ENCODE data around the gene SFMBT2.

Gene SFMBT2

DNA sequence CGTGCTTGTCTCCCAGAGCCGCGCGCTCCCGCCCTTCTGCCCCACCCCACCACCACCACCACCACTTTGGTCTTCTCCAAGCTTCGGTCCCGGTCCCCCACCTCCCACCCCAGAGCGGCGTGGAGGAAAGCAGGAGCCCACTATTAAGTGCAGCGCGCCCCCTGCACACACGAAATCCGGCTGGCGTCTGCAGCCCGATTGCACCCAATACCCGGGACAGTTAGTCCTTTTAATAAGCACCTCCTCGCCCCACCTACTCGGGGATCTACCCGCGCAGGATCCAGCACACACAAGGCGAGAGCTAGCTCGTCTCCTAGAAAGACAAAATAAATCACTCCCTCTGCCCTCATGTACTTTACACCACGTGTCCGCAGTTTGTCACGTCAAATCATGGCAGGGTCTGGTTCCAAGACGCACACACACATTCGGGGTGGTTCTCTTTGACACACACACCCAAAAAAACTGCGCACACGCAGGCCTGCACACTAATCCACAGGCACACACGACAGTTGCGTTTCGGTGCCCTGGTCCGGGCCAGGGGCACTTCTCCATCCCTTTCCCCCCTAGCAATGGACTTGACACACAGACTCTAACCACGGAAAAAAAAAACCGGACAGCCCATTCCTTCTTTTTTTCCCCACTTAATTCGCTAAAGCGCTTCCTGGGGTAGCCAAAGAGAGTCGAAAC lies 1.6 kb downstream of the SFMBT2 start:
- H3K4me3 ChIP-seq (ENCODE audit: low read length), result peak overlapping the region; percentile 88
- no peaks in the 10 kb centered on the region for H3K9me3 ChIP-seq (ENCODE audit: control insufficient read depth, low read depth, low read length)
- H3K9ac ChIP-seq (ENCODE audit: low read length), result no peak overlapping the region
- H3K27me3 ChIP-seq (ENCODE audit: control insufficient read depth, insufficient read depth, low read length), result peaks cover 79% of the 10 kb centered on the region
- no peaks in the 10 kb centered on the region for H3K36me3 ChIP-seq (ENCODE audit: control insufficient read depth, low read depth, low read length)
- H3K4me1 ChIP-seq (ENCODE audit: control insufficient read depth, low read depth, low read length), result peaks cover 21% of the 10 kb centered on the region
- H3K27ac ChIP-seq (ENCODE audit: low read length), result no peak overlapping the region

DNA sequence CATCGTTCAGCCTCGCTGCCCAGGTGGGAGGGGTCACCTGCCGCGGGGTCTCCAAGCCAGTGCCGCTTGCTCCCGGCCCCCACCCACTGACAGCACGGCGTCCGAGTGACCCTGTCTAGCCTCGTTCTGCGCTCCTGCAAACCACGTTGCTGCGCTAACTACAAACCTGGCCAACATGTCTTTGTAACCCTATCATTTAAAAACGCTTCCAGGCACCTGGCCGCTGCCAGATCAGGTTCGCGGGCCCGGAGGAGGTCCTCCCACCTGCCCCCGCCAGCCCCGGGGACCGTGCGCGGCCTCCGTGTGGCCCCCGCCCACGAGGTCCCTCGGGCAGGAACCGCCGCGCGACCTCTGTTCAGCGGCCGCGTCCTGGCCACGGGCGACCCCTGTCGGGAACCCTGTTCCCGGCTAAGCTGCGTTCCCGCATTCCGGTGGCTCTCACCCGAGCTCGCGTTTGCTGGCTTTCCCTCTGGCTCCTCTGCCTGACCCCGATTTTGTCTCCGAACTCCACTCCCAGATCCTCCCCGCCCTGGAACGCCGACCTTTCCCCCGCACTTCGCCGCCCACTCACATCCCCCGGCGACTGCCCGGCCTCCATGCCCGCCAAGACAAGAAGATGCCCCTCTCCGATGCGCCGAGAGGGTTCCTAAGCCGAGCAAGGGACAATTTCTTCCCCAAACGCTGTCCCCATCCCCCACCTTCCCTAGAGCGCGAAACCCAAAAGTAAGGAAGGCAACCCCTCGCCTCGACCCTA lies 2.4 kb downstream of the SFMBT2 start:
- Histone ChIP-seq H3K9me3 (ENCODE audit: control insufficient read depth, low read depth, low read length) (no peaks in the 10 kb centered on the region), H3K36me3 (ENCODE audit: control insufficient read depth, low read depth, low read length) (no peaks in the 10 kb centered on the region), H3K27me3 (ENCODE audit: control insufficient read depth, insufficient read depth, low read length) (peaks cover 72% of the 10 kb centered on the region), H3K4me3 (ENCODE audit: low read length) (peak overlapping the region; percentile 88), H3K4me1 (ENCODE audit: control insufficient read depth, low read depth, low read length) (peaks cover 18% of the 10 kb centered on the region), H3K9ac (ENCODE audit: low read length) (no peak overlapping the region), H3K27ac (ENCODE audit: low read length) (no peak overlapping the region)

DNA sequence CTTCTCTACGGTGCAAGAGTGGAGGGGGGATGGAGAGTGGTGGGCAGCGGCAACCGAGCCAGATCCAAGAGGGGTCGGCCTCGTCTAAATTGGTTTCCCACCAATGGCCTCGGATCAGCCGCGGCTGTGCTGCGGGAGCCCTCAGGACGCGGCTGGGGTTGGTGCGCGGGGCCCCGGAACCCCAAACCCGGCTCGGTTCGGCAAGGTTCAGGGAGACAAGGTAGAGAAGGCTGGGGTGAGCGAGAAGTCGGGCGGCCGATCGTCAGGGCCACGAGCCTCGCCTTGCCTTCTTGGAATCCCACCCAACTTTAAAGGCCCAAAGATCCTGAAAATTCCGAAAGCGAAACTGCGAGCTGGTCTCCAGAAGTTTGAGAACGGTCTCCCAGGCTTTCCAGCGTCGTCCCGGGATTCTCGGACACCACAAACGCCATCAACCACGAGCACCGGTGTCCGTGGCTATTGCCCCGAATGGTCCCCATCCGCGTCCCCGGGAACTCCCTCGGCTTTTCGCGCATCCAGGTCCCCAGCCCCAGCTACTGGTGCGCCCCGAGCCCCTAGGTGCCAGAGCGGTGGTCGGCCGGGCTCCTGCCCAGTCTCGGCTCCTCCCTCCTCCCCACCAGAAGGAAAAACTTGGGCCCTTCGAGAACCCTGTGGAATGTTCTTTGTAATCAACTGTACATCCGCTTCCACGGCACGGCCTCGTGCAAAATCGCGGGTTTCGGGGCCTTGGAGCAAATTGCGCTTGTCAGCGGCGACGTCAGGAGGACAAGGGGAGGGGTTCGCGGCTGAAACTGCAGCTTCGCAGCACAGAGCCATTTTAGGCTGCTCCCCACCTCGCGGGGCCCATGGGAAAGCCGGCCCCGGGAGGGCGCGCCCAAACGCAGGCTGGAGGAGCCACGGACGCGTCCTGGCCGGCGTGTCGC lies 3.2 kb downstream of the SFMBT2 start:
- Histone ChIP-seq H3K4me3 (ENCODE audit: low read length) (peak overlapping the region; percentile 88), H3K9me3 (ENCODE audit: control insufficient read depth, low read depth, low read length) (no peaks in the 10 kb centered on the region), H3K9ac (ENCODE audit: low read length) (peak overlapping the region; percentile 43), H3K4me1 (ENCODE audit: control insufficient read depth, low read depth, low read length) (peaks cover 16% of the 10 kb centered on the region), H3K36me3 (ENCODE audit: control insufficient read depth, low read depth, low read length) (no peaks in the 10 kb centered on the region), H3K27me3 (ENCODE audit: control insufficient read depth, insufficient read depth, low read length) (peaks cover 64% of the 10 kb centered on the region), H3K27ac (ENCODE audit: low read length) (no peak overlapping the region)

DNA sequence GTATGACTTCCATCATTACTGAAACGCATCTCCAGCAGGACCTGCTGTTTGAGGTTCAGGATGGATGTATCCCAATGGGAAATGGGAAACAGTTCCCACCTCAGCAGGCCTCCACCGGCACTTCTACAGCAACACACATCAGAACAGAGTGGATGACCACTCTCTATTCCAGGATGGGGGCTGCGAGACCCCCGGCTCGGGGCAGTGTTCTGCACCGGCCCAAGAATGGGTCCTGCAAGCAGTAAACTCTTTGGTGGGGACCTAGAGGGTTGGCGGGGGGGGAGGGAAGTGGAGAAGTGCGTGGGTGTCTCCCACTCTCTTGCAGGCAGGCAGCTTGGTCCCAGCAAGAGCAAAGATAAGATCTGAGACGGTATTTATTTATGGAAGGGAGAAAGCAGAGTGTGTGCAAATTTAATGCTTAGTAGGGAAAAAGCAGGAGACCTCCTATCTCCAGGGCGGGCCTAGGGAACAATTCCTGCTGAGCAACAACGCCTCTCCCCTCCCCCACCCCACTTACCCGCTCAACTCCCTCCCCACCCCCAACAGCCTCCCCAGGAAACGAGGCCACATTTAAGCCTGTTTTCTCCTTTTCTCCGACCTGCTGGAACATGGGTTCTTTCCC lies 4.0 kb downstream of the SFMBT2 start:
- H3K9ac ChIP-seq (ENCODE audit: low read length), result peak overlapping the region; percentile 43
- H3K36me3 ChIP-seq (ENCODE audit: control insufficient read depth, low read depth, low read length), result no peaks in the 10 kb centered on the region
- H3K27ac ChIP-seq (ENCODE audit: low read length), result no peak overlapping the region
- H3K9me3 ChIP-seq (ENCODE audit: control insufficient read depth, low read depth, low read length), result no peaks in the 10 kb centered on the region
- peak overlapping the region; percentile 88 for H3K4me3 ChIP-seq (ENCODE audit: low read length)
- peaks cover 16% of the 10 kb centered on the region for H3K4me1 ChIP-seq (ENCODE audit: control insufficient read depth, low read depth, low read length)
- H3K27me3 ChIP-seq (ENCODE audit: control insufficient read depth, insufficient read depth, low read length), result peaks cover 55% of the 10 kb centered on the region

DNA sequence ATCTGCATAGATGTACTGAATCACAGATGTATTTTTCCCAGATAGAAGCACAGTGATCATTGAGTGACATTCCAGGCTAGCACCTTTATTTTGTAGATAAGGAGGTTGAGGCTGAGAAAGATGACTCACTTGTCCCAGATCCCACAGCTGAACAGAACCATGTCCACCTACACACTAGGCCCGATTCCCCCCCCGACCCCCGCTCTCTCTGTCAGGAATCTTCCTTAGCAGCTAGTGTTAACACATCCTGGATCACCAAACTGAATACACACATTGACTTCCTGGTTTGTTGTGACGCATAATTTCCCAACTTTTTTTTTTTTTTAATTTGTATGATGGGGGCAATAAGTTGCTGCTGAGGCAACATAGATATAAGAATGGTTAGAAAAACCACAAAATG lies 5.2 kb downstream of the SFMBT2 start:
- no peak overlapping the region for H3K9ac ChIP-seq (ENCODE audit: low read length)
- H3K27me3 ChIP-seq (ENCODE audit: control insufficient read depth, insufficient read depth, low read length), result peaks cover 46% of the 10 kb centered on the region
- H3K36me3 ChIP-seq (ENCODE audit: control insufficient read depth, low read depth, low read length), result no peaks in the 10 kb centered on the region
- H3K9me3 ChIP-seq (ENCODE audit: control insufficient read depth, low read depth, low read length), result no peaks in the 10 kb centered on the region
- H3K4me1 ChIP-seq (ENCODE audit: control insufficient read depth, low read depth, low read length), result peaks cover 16% of the 10 kb centered on the region
- no peak overlapping the region for H3K4me3 ChIP-seq (ENCODE audit: low read length)
- no peak overlapping the region for H3K27ac ChIP-seq (ENCODE audit: low read length)

DNA sequence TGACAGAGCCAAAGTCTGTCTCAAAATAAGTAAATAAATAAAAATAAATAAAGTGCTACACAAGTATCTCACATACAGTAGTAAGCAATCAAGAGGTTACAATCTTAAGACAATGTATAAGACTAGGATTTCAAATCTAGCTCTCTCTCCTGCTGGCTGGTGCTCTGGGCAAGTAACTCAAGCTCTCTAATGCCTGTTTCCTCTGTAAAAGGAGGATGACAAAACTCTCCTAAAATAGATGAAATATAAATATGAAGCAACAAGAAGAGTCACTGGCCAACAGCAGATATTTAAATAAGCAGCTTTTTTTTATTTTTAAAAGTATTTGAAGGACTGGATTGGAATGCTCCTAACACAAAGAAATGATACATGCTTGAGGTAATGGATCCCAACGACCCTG lies 7.2 kb downstream of the SFMBT2 start:
- Histone ChIP-seq H3K27me3 (ENCODE audit: control insufficient read depth, insufficient read depth, low read length) (peaks cover 29% of the 10 kb centered on the region), H3K27ac (ENCODE audit: low read length) (no peak overlapping the region)

DNA sequence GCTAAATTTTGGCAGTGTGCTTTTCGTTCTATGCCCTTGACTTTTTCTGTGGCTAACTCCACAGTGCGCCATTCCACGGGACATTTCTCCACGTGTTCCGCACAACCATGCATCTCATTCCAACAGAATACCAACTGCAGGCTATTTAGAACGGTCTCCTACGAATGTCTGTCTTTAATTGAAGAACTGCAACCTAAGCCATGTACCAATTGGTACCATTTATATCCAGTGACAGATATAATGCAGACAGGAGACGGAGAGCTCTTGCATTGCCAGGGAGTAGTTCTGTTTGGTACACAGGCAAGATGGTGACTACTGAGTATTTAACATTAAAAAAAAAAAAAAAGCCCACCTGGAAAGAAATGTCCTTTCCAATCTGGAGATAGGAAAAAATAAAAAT lies 9.1 kb downstream of the SFMBT2 start:
- H3K9ac ChIP-seq (ENCODE audit: low read length), result no peak overlapping the region
- no peaks in the 10 kb centered on the region for H3K9me3 ChIP-seq (ENCODE audit: control insufficient read depth, low read depth, low read length)
- H3K27ac ChIP-seq (ENCODE audit: low read length), result no peak overlapping the region
- H3K36me3 ChIP-seq (ENCODE audit: control insufficient read depth, low read depth, low read length), result no peaks in the 10 kb centered on the region
- H3K4me1 ChIP-seq (ENCODE audit: control insufficient read depth, low read depth, low read length), result peaks cover 6% of the 10 kb centered on the region
- no peak overlapping the region for H3K4me3 ChIP-seq (ENCODE audit: low read length)
- peaks cover 11% of the 10 kb centered on the region for H3K27me3 ChIP-seq (ENCODE audit: control insufficient read depth, insufficient read depth, low read length)

More for the DNA sequence above, 7.2 kb downstream of the SFMBT2 start:
- peaks cover 11% of the 10 kb centered on the region for H3K4me1 ChIP-seq (ENCODE audit: control insufficient read depth, low read depth, low read length)
- H3K9ac ChIP-seq (ENCODE audit: low read length), result no peak overlapping the region
- H3K9me3 ChIP-seq (ENCODE audit: control insufficient read depth, low read depth, low read length), result no peaks in the 10 kb centered on the region
- no peaks in the 10 kb centered on the region for H3K36me3 ChIP-seq (ENCODE audit: control insufficient read depth, low read depth, low read length)
- H3K4me3 ChIP-seq (ENCODE audit: low read length), result no peak overlapping the region

DNA sequence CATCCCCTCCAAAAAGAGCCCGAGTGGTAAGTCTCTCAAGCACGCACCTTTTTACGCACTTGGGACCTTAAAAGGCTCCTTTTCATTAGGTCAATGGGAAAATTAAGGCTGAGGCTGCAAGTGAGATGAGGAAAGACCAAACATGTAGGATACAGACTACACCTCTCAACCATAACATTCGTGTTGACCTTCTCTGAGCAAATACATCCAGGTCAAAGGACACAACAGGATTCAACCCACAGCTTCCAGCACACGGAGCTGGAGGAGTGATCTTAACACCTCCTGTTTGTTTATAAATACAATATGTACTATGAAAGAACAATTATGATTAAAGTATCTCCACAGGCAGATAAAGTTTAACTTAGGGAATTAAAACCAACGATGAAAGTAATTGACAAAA lies 9.7 kb downstream of the SFMBT2 start:
- no peaks in the 10 kb centered on the region for H3K9me3 ChIP-seq (ENCODE audit: control insufficient read depth, low read depth, low read length)
- no peak overlapping the region for H3K27ac ChIP-seq (ENCODE audit: low read length)
- H3K9ac ChIP-seq (ENCODE audit: low read length), result no peak overlapping the region
- H3K4me3 ChIP-seq (ENCODE audit: low read length), result no peak overlapping the region
- H3K27me3 ChIP-seq (ENCODE audit: control insufficient read depth, insufficient read depth, low read length), result peaks cover 5% of the 10 kb centered on the region
- H3K36me3 ChIP-seq (ENCODE audit: control insufficient read depth, low read depth, low read length), result no peaks in the 10 kb centered on the region
- no peaks in the 10 kb centered on the region for H3K4me1 ChIP-seq (ENCODE audit: control insufficient read depth, low read depth, low read length)

DNA sequence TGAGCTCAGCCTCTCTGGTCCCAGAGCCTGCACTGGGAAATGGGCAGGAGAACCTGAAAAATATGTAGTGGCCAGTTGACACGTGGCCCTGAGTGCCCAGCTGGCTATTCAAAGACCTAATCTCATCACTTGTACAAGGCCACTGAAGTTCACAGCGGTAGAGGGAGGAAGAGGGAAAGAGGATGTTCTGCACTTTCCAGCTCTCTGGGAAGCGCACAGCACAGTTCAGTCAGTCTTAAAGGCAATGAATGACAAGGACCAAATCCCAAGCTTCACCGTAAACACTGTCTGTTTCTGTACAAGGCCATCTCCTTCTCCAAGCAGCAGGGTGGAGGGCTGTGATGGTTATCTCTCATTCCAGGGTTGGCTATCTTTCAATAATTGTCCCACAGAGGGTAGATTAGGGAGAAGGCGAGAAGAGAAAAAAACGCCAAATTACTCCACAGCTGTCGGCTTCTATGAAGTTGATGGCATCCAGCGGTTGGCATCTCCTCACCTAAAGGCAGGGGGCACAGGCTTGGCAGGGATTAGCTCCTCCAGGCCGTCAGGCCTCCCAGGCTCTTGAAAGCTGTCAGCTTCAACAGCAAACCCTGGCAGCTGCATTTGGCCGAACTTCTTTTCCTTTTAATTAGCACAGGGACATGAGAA lies 10.6 kb downstream of the SFMBT2 start:
- H3K27ac ChIP-seq (ENCODE audit: low read length), result no peak overlapping the region
- no peaks in the 10 kb centered on the region for H3K9me3 ChIP-seq (ENCODE audit: control insufficient read depth, low read depth, low read length)
- no peak overlapping the region for H3K4me3 ChIP-seq (ENCODE audit: low read length)
- no peaks in the 10 kb centered on the region for H3K27me3 ChIP-seq (ENCODE audit: control insufficient read depth, insufficient read depth, low read length)
- no peak overlapping the region for H3K9ac ChIP-seq (ENCODE audit: low read length)
- H3K36me3 ChIP-seq (ENCODE audit: control insufficient read depth, low read depth, low read length), result no peaks in the 10 kb centered on the region
- no peaks in the 10 kb centered on the region for H3K4me1 ChIP-seq (ENCODE audit: control insufficient read depth, low read depth, low read length)

DNA sequence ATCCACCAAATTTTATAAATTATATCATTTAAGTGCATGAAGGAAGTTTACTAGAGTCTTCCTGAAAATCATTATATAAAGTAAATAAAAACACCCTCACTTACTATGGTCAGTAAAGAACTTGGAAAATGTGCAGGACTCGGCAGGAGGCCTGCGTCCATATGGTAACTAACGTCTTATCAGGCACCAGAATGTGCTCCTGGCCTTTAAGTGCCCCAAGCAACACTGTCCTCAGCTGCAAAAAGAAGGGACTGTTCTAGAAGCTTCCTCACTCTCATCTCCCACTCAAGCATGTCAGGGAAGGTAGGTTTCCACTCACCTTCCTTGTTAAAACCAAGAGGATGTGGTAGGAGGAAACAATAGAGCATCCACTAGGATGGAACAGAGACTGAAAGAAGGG lies 11.3 kb downstream of the SFMBT2 start:
- Histone ChIP-seq H3K27me3 (ENCODE audit: control insufficient read depth, insufficient read depth, low read length) (no peaks in the 10 kb centered on the region), H3K4me3 (ENCODE audit: low read length) (no peak overlapping the region), H3K27ac (ENCODE audit: low read length) (no peak overlapping the region), H3K4me1 (ENCODE audit: control insufficient read depth, low read depth, low read length) (no peaks in the 10 kb centered on the region), H3K9me3 (ENCODE audit: control insufficient read depth, low read depth, low read length) (no peaks in the 10 kb centered on the region), H3K9ac (ENCODE audit: low read length) (no peak overlapping the region), H3K36me3 (ENCODE audit: control insufficient read depth, low read depth, low read length) (no peaks in the 10 kb centered on the region)
